CD14-positive monocyte (primary cell): ENCODE results near the gene FOXG1. TPM values are rescaled to one million over a fixed set of nuclear protein-coding genes. Genes with fewer than 3 reads are reported as not detected.
A peak's percentile ranks its signal among the peaks of the same experiment; 100 is the strongest.

Experiments
- DNase-seq, 3 donors: peaks; one replicate each; pipeline ENCODE4 v3.0.0-alpha.2; 2011 to 2022
- H2AFZ ChIP-seq: 2 replicates; pipeline ENCODE4 v1.6.0; 2012; ENCODE audit warnings: mild to moderate bottlenecking, low read depth, low read length, inconsistent platforms; ENCODE audit not compliant: insufficient read depth, poor library complexity, severe bottlenecking
- H3K27ac ChIP-seq, 2 donors: 1 replicate in 1 of 2; 2 replicates in 1 of 2; pipeline ENCODE4 v1.5.1; 2012 to 2013; ENCODE audit warnings: low read length in 2 of 2, control low read depth in 1 of 2, inconsistent platforms in 1 of 2, low read depth in 1 of 2, mild to moderate bottlenecking in 1 of 2
- H3K27me3 ChIP-seq, 2 donors: one replicate each; pipeline versions ENCODE4 v1.6.0 to v1.6.1; 2011 to 2013; ENCODE audit warnings: low read length in 2 of 2; ENCODE audit not compliant: control insufficient read depth in 2 of 2, insufficient read depth in 2 of 2
- H3K36me3 ChIP-seq, 2 donors: replicated peaks in 1 of 2; 1 replicate in 1 of 2; 2 replicates in 1 of 2; pipeline versions ENCODE4 v1.5.1 to v1.6.1; 2012 to 2013; ENCODE audit warnings: low read length in 2 of 2, control low read depth in 1 of 2, inconsistent platforms in 1 of 2, mild to moderate bottlenecking in 1 of 2; ENCODE audit not compliant: insufficient read depth in 2 of 2, control insufficient read depth in 1 of 2
- H3K4me1 ChIP-seq, 2 donors: 1 replicate in 1 of 2; 2 replicates in 1 of 2; pipeline versions ENCODE4 v1.5.1 to v1.6.1; 2012 to 2013; ENCODE audit warnings: low read length in 2 of 2, control low read depth in 1 of 2, inconsistent platforms in 1 of 2, mild to moderate bottlenecking in 1 of 2, moderate library complexity in 1 of 2; ENCODE audit not compliant: insufficient read depth in 2 of 2, control insufficient read depth in 1 of 2
- H3K4me2 ChIP-seq: replicated peaks from 2 replicates; pipeline ENCODE3; 2012; ENCODE audit warnings: low read length, moderate library complexity, mild to moderate bottlenecking; ENCODE audit not compliant: poor library complexity, severe bottlenecking; ENCODE audit errors: extremely low read depth
- H3K4me3 ChIP-seq, 3 experiments: fragments of 200-600 bp in 1 of 3; sonication (generic) in 1 of 3; replicated peaks in 1 of 3; 1 replicate in 2 of 3; 2 replicates in 1 of 3; pipeline ENCODE4 v1.5.1; 2011 to 2013; ENCODE audit warnings: low read length in 3 of 3, mild to moderate bottlenecking in 3 of 3, control low read depth in 2 of 3, low read depth in 2 of 3, inconsistent platforms in 1 of 3, moderate library complexity in 1 of 3
- H3K79me2 ChIP-seq: 2 replicates; pipeline ENCODE4 v1.6.0; 2012; ENCODE audit warnings: mild to moderate bottlenecking, control low read depth, inconsistent platforms, low read length, moderate library complexity; ENCODE audit not compliant: insufficient read depth
- H3K9ac ChIP-seq: 2 replicates; pipeline ENCODE4 v1.6.0; 2017; ENCODE audit warnings: low read length, mild to moderate bottlenecking; ENCODE audit not compliant: insufficient read depth, poor library complexity, severe bottlenecking
- H3K9me3 ChIP-seq, 2 donors: replicated peaks in 1 of 2; 1 replicate in 1 of 2; 2 replicates in 1 of 2; pipeline versions ENCODE4 v1.5.1 to v1.6.1; 2012 to 2013; ENCODE audit warnings: low read length in 2 of 2, control low read depth in 1 of 2; ENCODE audit not compliant: control insufficient read depth in 1 of 2, insufficient read depth in 1 of 2
- H4K20me1 ChIP-seq: 2 replicates; pipeline ENCODE4 v1.6.0; 2012; ENCODE audit warnings: mild to moderate bottlenecking, low read length, control low read depth, moderate library complexity; ENCODE audit not compliant: insufficient read depth
- H3K27ac Mint-ChIP-seq, 7 donors: one replicate each; pipeline ENCODE4 v1.8.0; 2020; ENCODE audit warnings: mild to moderate bottlenecking in 7 of 7, mixed read lengths in 7 of 7, moderate library complexity in 6 of 7, inconsistent platforms in 2 of 7
- H3K27me3 Mint-ChIP-seq, 3 donors: one replicate each; pipeline ENCODE4 v1.8.0; 2021 to 2022; ENCODE audit warnings: low read depth in 3 of 3, mild to moderate bottlenecking in 3 of 3, mixed read lengths in 3 of 3, moderate library complexity in 3 of 3, inconsistent platforms in 1 of 3
- H3K36me3 Mint-ChIP-seq, 2 donors: one replicate each; pipeline ENCODE4 v1.8.0; 2020; ENCODE audit warnings: mixed read lengths in 2 of 2, inconsistent platforms in 1 of 2, mild to moderate bottlenecking in 1 of 2
- H3K4me1 Mint-ChIP-seq: one replicate; pipeline ENCODE4 v1.8.0; 2020; ENCODE audit warnings: mild to moderate bottlenecking, mixed read lengths
- H3K4me3 Mint-ChIP-seq, 2 donors: one replicate each; pipeline ENCODE4 v1.8.0; 2020; ENCODE audit warnings: mild to moderate bottlenecking in 2 of 2, mixed read lengths in 2 of 2, moderate library complexity in 1 of 2
- H3K9me3 Mint-ChIP-seq, 7 donors: one replicate each; pipeline ENCODE4 v1.8.0; 2020 to 2022; ENCODE audit warnings: mixed read lengths in 7 of 7, mild to moderate bottlenecking in 6 of 7, moderate library complexity in 6 of 7, inconsistent platforms in 2 of 7
- WGBS: methylation state at CpG from one replicate; pipeline ENCODE4 v1.1.5; 2013; ENCODE audit warnings: missing lambda C conversion rate; ENCODE audit not compliant: insufficient coverage; 5-methylcytosine and 5-hydroxymethylcytosine counted together
- intact Hi-C, 2 donors: fragments of 100-400 bp; cut with micrococcal nuclease; formaldehyde crosslinking; loops; one replicate each; pipeline versions ENCODE4 v1.15.0 to v1.15.1; 2023
- polyA plus RNA-seq, 3 donors: library from polyadenylated mRNA; depleted of rRNA in 1 of 3; unstranded in 2 of 3; stranded (reverse) in 1 of 3; fragments of 300-500 nt in 2 of 3; fragments of >200 nt in 1 of 3; fragmentation: Illumina TruSeq in 2 of 3; gene quantifications; 1 replicate in 2 of 3; 2 replicates in 1 of 3; pipeline ENCODE4 v1.2.3, GENCODE V29; 2012 to 2021
- TF ChIP-seq, protein P1 (sequence below): fragments of 200-600 bp; IDR thresholded peaks from one replicate; pipeline ENCODE4 v1.8.0; 2022; ENCODE audit warnings: antibody characterized with exemption, mild to moderate bottlenecking

The FOXG1 gene
- polyA plus RNA-seq, 3 donors, result not detected

DNA sequence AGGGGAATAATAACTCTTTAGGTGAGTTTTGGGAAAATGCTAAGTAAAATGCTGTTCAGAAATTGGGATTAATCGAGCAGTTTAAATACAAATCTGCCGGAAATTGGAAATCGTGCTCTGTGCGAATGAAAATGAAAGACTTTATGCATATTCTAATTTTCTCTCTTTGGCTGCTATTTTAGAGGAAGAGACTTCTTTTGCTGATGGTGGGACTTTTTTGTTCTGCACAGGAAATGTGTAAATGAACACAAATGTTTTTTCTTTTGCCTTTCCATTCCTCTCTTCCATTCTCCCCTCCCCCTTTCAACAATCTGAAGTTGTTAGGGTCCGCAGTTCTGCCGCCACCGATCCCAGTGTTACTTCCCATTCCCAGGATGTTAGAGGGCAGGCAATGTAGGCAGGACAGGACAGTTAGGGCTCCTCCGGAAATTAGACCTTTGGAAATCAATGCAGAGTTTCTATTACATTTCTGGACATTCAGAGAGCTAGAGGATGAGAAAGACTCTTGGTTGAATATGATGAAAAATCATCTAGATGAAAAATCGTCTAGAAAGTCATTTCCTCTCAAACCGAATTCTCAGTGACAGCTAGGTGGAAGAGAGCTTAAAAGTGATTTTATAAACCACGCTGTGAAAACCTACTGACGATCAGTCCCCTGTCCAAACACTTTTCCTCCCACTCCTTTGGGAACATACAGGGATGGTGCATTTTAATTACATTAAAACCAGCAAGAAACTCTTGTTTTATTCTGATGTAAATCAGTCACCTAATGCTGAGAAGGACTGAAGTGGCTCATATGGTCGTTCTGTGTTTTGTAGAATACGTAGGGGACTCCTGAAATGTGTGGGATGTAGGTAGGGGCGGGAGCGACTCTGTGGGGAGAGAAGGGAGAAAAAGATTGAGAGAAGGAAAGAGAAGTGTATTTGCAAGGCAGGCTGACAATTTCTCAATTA lies 17.8 kb downstream of the FOXG1 start:
- Histone ChIP-seq H3K4me1 (no peaks in the 10 kb centered on the region), H3K4me2 (no peak overlapping the region), H3K4me3 (no peak overlapping the region), H3K9me3 (peaks cover 10 to 29% of the 10 kb centered on the region in 2 donors), H3K79me2 (no peaks in the 10 kb centered on the region), H4K20me1 (no peaks in the 10 kb centered on the region), H3K27ac (no peak overlapping the region), H3K36me3 (no peaks in the 10 kb centered on the region), H2AFZ (no peak overlapping the region), H3K9ac (no peak overlapping the region), H3K27me3 (peaks cover 44 to 71% of the 10 kb centered on the region in 2 donors)
- intact Hi-C loops, result no loop called here
- WGBS, result 8% methylated on average over 4 of the region's 16 CpGs
- peaks cover 52 to 68% (median 62%) of the 10 kb centered on the region in 3 donors for H3K27me3 Mint-ChIP-seq
- TF ChIP-seq, protein P1, sequence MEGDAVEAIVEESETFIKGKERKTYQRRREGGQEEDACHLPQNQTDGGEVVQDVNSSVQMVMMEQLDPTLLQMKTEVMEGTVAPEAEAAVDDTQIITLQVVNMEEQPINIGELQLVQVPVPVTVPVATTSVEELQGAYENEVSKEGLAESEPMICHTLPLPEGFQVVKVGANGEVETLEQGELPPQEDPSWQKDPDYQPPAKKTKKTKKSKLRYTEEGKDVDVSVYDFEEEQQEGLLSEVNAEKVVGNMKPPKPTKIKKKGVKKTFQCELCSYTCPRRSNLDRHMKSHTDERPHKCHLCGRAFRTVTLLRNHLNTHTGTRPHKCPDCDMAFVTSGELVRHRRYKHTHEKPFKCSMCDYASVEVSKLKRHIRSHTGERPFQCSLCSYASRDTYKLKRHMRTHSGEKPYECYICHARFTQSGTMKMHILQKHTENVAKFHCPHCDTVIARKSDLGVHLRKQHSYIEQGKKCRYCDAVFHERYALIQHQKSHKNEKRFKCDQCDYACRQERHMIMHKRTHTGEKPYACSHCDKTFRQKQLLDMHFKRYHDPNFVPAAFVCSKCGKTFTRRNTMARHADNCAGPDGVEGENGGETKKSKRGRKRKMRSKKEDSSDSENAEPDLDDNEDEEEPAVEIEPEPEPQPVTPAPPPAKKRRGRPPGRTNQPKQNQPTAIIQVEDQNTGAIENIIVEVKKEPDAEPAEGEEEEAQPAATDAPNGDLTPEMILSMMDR, result no peak
- H3K36me3 Mint-ChIP-seq, result peaks cover 2 to 8% of the 10 kb centered on the region in 2 donors
- DNase-seq, result no peak
- H3K4me3 Mint-ChIP-seq, result peak overlapping the region in 1 of 2 donors; percentile 70
- peaks cover 7% of the 10 kb centered on the region for H3K4me1 Mint-ChIP-seq
- no peak overlapping the region for H3K27ac Mint-ChIP-seq
- peaks cover 13 to 32% (median 25%) of the 10 kb centered on the region in 7 donors for H3K9me3 Mint-ChIP-seq

DNA sequence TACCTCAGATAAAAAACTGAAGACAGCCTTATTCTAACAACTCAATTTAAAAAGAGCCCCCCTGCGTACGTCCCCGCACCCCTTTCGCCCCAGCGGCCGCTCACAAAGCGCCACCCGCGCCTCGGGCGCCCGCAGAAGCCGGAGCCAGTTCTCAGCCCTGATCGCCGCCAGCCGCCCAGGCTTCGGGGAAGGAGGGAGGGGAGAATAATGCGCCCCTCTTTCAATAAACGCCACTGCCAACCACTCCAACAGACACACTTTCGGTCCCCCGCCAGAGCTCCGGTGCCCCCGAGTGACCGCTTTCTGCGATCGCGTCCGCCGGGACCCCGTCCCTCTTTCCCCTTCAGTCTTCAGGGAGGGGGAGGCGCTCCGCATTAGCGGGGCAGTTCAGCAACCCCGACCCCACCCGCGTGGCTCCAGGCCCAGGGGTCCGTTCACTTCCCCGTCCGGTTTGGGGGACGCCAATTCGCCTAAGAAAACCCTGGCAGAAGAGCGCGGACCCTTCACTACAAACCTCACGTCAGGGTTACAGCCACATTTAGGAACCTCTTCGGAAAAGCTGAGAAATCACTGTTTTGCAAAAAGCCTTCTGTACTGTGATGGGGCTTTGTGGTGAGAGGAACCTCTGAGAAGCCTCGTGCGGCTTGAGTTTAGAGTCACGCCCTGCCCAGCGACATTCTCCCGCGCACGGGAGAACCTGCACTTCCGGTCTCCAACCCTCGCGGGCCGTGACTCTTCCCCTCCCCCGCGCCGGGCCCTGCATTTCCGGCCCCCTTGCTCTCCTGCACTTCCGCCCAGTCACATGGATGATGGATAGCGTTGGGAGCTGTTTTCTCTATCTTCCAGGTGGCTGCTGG lies 18.7 kb downstream of the FOXG1 start:
- no peaks in the 10 kb centered on the region for H3K36me3 ChIP-seq
- TF ChIP-seq, protein P1, result no peak
- DNase-seq, result no peak
- H3K4me2 ChIP-seq, result no peak overlapping the region
- intact Hi-C loops, result no loop called here
- H3K4me3 Mint-ChIP-seq, result peak overlapping the region in 1 of 2 donors; percentile 70
- peaks cover 13 to 32% (median 25%) of the 10 kb centered on the region in 7 donors for H3K9me3 Mint-ChIP-seq
- H3K27me3 Mint-ChIP-seq, result peaks cover 44 to 59% (median 58%) of the 10 kb centered on the region in 3 donors
- peaks cover 2 to 8% of the 10 kb centered on the region in 2 donors for H3K36me3 Mint-ChIP-seq
- peaks cover 34 to 62% of the 10 kb centered on the region in 2 donors for H3K27me3 ChIP-seq
- no peak overlapping the region for H3K9ac ChIP-seq
- peaks cover 10 to 29% of the 10 kb centered on the region in 2 donors for H3K9me3 ChIP-seq
- H3K27ac ChIP-seq, result no peak overlapping the region
- H3K79me2 ChIP-seq, result no peaks in the 10 kb centered on the region
- WGBS, result 2% methylated on average over 23 of the region's 62 CpGs
- H3K4me1 Mint-ChIP-seq, result peaks cover 7% of the 10 kb centered on the region
- no peaks in the 10 kb centered on the region for H4K20me1 ChIP-seq
- peak overlapping the region; percentile 25 for H2AFZ ChIP-seq
- no peak overlapping the region for H3K4me3 ChIP-seq
- no peaks in the 10 kb centered on the region for H3K4me1 ChIP-seq
- no peak overlapping the region for H3K27ac Mint-ChIP-seq
